Muscle layer of colon (tissue), 2 donors: ENCODE results near the gene DTNB.

Experiments
- H3K27ac ChIP-seq: one replicate; pipeline ENCODE4 v1.7.0; 2013; ENCODE audit warnings: low read depth, mild to moderate bottlenecking, low read length, moderate library complexity
- H3K27me3 ChIP-seq, 2 donors: one replicate each; pipeline ENCODE4 v1.7.0; 2013; ENCODE audit warnings: low read length in 2 of 2, mild to moderate bottlenecking in 2 of 2; ENCODE audit not compliant: insufficient read depth in 2 of 2, control insufficient read depth in 1 of 2
- H3K36me3 ChIP-seq: one replicate; pipeline ENCODE4 v1.7.0; 2013; ENCODE audit warnings: mild to moderate bottlenecking, low read length; ENCODE audit not compliant: insufficient read depth
- H3K4me1 ChIP-seq: one replicate; pipeline ENCODE4 v1.7.0; 2013; ENCODE audit warnings: mild to moderate bottlenecking, low read length; ENCODE audit not compliant: insufficient read depth
- H3K4me3 ChIP-seq, 2 donors: one replicate each; pipeline ENCODE4 v1.7.0; 2013; ENCODE audit warnings: low read length in 2 of 2, low read depth in 1 of 2, mild to moderate bottlenecking in 1 of 2, moderate library complexity in 1 of 2
- H3K9ac ChIP-seq: one replicate; pipeline ENCODE4 v1.7.0; 2013; ENCODE audit warnings: low read length
- H3K9me3 ChIP-seq: one replicate; pipeline ENCODE4 v1.7.0; 2013; ENCODE audit warnings: mild to moderate bottlenecking, low read length
- donor health status: abdominal sarcoma.
- donor health status: Adenocarcinoma of cecum.

The DTNB gene

GRCh38 chr2:25378731-25379490 is 294.5 kb downstream of the DTNB start:
- Histone ChIP-seq H3K27ac (no peak overlapping the region), H3K9ac (no peak overlapping the region), H3K9me3 (no peaks in the 10 kb centered on the region), H3K4me3 (no peak overlapping the region), H3K36me3 (no peaks in the 10 kb centered on the region), H3K27me3 (no peaks in the 10 kb centered on the region), H3K4me1 (peaks cover 9% of the 10 kb centered on the region)

GRCh38 chr2:25377822-25378421 is 295.5 kb downstream of the DTNB start:
- Histone ChIP-seq H3K27ac (no peak overlapping the region), H3K9ac (no peak overlapping the region), H3K4me1 (peaks cover 9% of the 10 kb centered on the region), H3K27me3 (no peaks in the 10 kb centered on the region), H3K9me3 (no peaks in the 10 kb centered on the region), H3K4me3 (no peak overlapping the region), H3K36me3 (no peaks in the 10 kb centered on the region)

- Histone ChIP-seq H3K36me3 (no peaks in the 10 kb centered on the region), H3K4me3 (peak overlapping the region; percentile 12 to 74), H3K27ac (no peak overlapping the region), H3K4me1 (peaks cover 9% of the 10 kb centered on the region), H3K27me3 (no peaks in the 10 kb centered on the region), H3K9me3 (no peaks in the 10 kb centered on the region), H3K9ac (peak overlapping the region; percentile 52)
These were observed 296.4 kb downstream of the DTNB start for GRCh38 chr2:25376750-25377621.

GRCh38 chr2:25375989-25376545 is 297.3 kb downstream of the DTNB start:
- H3K27me3 ChIP-seq, result no peaks in the 10 kb centered on the region
- H3K4me1 ChIP-seq, result peaks cover 9% of the 10 kb centered on the region
- H3K4me3 ChIP-seq, result peak overlapping the region; percentile 12 to 74
- H3K36me3 ChIP-seq, result no peaks in the 10 kb centered on the region
- no peaks in the 10 kb centered on the region for H3K9me3 ChIP-seq
- H3K27ac ChIP-seq, result no peak overlapping the region
- no peak overlapping the region for H3K9ac ChIP-seq

- Histone ChIP-seq H3K4me3 (no peak overlapping the region), H3K9me3 (no peaks in the 10 kb centered on the region), H3K27me3 (no peaks in the 10 kb centered on the region), H3K36me3 (no peaks in the 10 kb centered on the region), H3K4me1 (peaks cover 9% of the 10 kb centered on the region), H3K27ac (no peak overlapping the region), H3K9ac (no peak overlapping the region)
These were observed 297.9 kb downstream of the DTNB start for GRCh38 chr2:25375371-25375988.

- Histone ChIP-seq H3K4me1 (peaks cover 9% of the 10 kb centered on the region), H3K27me3 (no peaks in the 10 kb centered on the region), H3K9me3 (no peaks in the 10 kb centered on the region), H3K9ac (no peak overlapping the region), H3K27ac (no peak overlapping the region), H3K36me3 (no peaks in the 10 kb centered on the region), H3K4me3 (no peak overlapping the region)
These were observed 298.6 kb downstream of the DTNB start for GRCh38 chr2:25374827-25375226.

GRCh38 chr2:25374411-25374810 is 299.0 kb downstream of the DTNB start:
- Histone ChIP-seq H3K9ac (no peak overlapping the region), H3K9me3 (no peaks in the 10 kb centered on the region), H3K27ac (no peak overlapping the region), H3K27me3 (no peaks in the 10 kb centered on the region), H3K4me3 (no peak overlapping the region), H3K4me1 (peaks cover 9% of the 10 kb centered on the region), H3K36me3 (no peaks in the 10 kb centered on the region)

- Histone ChIP-seq H3K36me3 (no peaks in the 10 kb centered on the region), H3K9me3 (no peaks in the 10 kb centered on the region), H3K27me3 (no peaks in the 10 kb centered on the region), H3K27ac (no peak overlapping the region), H3K4me3 (no peak overlapping the region), H3K4me1 (peaks cover 9% of the 10 kb centered on the region), H3K9ac (no peak overlapping the region)
These were observed 300.0 kb downstream of the DTNB start for GRCh38 chr2:25373269-25373981.

GRCh38 chr2:25372405-25373268 is 300.7 kb downstream of the DTNB start:
- Histone ChIP-seq H3K36me3 (no peaks in the 10 kb centered on the region), H3K9ac (no peak overlapping the region), H3K4me1 (peaks cover 8% of the 10 kb centered on the region), H3K4me3 (no peak overlapping the region), H3K27me3 (no peaks in the 10 kb centered on the region), H3K9me3 (no peaks in the 10 kb centered on the region), H3K27ac (no peak overlapping the region)
